ENCODE results near the gene CUL4A. TPM values are rescaled to one million over a fixed set of nuclear protein-coding genes. Genes with fewer than 3 reads are reported as not detected.
"Not testable (repeated sequence)": the region's sequence is repeated elsewhere in the genome, so short reads cannot be mapped to it uniquely, and the experiment has no call there.

Gene CUL4A
- total and polyA plus RNA-seq, 2 experiments from 2014 or later: 52.2 to 85.3 TPM

DNA sequence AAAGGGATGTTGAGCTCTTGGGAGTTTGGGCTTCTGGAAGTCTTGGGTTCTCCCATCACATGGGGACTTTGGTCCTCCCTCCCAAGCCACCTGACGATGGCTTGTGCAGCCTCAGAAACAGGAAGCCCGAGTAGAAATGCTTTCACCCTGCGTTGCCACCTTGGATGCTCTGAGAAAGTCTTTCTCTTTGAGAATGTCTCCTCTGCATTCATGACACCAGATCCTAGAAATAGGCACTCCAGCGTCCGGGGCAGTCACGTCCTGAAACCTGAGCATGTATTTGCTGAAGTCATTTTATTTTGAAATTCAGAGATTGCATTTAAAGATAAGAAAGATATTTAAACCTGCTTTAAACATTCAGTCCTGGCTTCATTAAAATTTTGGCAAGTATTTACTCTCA lies 34.4 kb downstream of the CUL4A start:
- H3K27ac ChIP-seq: no peak overlapping the region
- no peak overlapping the region for H2AFZ ChIP-seq
- H4K20me1 ChIP-seq (ENCODE audit: insufficient read depth, poor library complexity, severe bottlenecking): no peaks in the 10 kb centered on the region
- 94% methylated on average over 6 of the region's 6 CpGs for WGBS (ENCODE audit: low lambda C conversion rate, missing lambda C conversion rate)
- no peaks in the 10 kb centered on the region for H3K27me3 ChIP-seq
- no peak for TF ChIP-seq EZH2phosphoT487 (IDR thresholded peaks at IDR 0.05; ENCODE audit: low read depth, severe bottlenecking, unreplicated experiment)
- TF ChIP-seq, protein P1, sequence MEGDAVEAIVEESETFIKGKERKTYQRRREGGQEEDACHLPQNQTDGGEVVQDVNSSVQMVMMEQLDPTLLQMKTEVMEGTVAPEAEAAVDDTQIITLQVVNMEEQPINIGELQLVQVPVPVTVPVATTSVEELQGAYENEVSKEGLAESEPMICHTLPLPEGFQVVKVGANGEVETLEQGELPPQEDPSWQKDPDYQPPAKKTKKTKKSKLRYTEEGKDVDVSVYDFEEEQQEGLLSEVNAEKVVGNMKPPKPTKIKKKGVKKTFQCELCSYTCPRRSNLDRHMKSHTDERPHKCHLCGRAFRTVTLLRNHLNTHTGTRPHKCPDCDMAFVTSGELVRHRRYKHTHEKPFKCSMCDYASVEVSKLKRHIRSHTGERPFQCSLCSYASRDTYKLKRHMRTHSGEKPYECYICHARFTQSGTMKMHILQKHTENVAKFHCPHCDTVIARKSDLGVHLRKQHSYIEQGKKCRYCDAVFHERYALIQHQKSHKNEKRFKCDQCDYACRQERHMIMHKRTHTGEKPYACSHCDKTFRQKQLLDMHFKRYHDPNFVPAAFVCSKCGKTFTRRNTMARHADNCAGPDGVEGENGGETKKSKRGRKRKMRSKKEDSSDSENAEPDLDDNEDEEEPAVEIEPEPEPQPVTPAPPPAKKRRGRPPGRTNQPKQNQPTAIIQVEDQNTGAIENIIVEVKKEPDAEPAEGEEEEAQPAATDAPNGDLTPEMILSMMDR (IDR thresholded peaks at IDR 0.05; ENCODE audit: poor library complexity): no peak
- no peak for TF ChIP-seq EZH2 (IDR thresholded peaks at IDR 0.05; ENCODE audit: borderline replicate concordance)
- H3K4me1 ChIP-seq (ENCODE audit: insufficient read depth): no peaks in the 10 kb centered on the region
- H3K79me2 ChIP-seq: no peaks in the 10 kb centered on the region
- H3K36me3 ChIP-seq (replicated peaks; ENCODE audit: insufficient read depth, low read depth): no peaks in the 10 kb centered on the region
- no peak overlapping the region for H3K4me3 ChIP-seq
- H3K9me2 ChIP-seq (replicated peaks; ENCODE audit: insufficient read depth): no peaks in the 10 kb centered on the region
- no peaks in the 10 kb centered on the region for H3K9me3 ChIP-seq (ENCODE audit: low read depth)
- DNase-seq (ENCODE audit: low spot score): no peak
- H3K4me2 ChIP-seq: no peak overlapping the region

DNA sequence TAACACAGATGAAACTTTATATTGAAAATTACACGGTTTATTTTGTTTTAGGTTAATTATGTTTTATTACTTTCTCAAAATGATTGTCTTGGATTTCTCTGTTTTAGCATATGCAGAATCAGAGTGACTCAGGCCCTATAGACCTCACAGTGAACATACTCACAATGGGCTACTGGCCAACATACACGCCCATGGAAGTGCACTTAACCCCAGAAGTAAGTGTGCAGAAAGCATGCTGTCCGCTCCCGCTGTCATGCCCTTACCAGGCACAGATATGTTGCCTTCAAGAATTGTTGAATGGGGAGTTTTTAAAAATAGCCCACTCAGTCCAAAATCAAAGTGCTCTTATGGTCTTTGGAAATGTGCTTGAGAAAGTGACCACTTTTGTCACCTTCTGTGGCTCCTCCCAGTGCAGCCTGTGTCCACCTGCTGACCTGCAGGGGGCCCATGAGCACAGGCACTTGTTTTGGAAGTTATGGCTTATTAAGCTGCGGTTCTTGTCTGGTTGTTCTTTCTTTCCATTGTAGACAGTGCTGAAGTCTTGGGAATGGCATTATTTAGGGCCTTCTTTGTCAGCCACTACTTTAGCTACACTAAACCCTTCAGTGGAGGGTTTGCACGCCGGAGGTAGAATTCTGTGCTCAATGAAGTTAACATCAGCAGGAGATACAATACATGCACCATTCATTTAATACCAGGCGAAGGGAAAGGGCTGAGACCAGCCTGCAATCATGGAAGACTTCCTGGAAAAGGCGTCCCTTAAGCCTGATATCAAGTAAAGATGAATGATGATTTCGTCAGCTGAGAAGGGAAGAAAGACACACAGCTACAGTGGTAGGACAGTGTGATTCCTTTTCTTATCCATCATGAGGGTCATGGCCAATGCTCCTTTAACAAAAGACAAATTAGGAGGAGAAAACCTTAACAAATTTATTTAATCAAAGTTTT lies 36.7 kb downstream of the CUL4A start:
- Histone ChIP-seq H3K9me3 (ENCODE audit: low read depth) (no peaks in the 10 kb centered on the region), H3K36me3 (replicated peaks; ENCODE audit: insufficient read depth, low read depth) (no peaks in the 10 kb centered on the region), H4K20me1 (ENCODE audit: insufficient read depth, poor library complexity, severe bottlenecking) (no peaks in the 10 kb centered on the region), H3K4me2 (no peak overlapping the region), H3K9me2 (replicated peaks; ENCODE audit: insufficient read depth) (no peaks in the 10 kb centered on the region), H3K79me2 (no peaks in the 10 kb centered on the region), H3K27me3 (no peaks in the 10 kb centered on the region), H3K27ac (no peak overlapping the region), H3K4me3 (no peak overlapping the region), H3K4me1 (ENCODE audit: insufficient read depth) (no peaks in the 10 kb centered on the region), H2AFZ (no peak overlapping the region)
- DNase-seq (ENCODE audit: low spot score): peak; percentile 22
- TF ChIP-seq, protein P1 (IDR thresholded peaks at IDR 0.05; ENCODE audit: poor library complexity): peak; percentile 32
- TF ChIP-seq EZH2phosphoT487 (IDR thresholded peaks at IDR 0.05; ENCODE audit: low read depth, severe bottlenecking, unreplicated experiment) (no peak), EZH2 (IDR thresholded peaks at IDR 0.05; ENCODE audit: borderline replicate concordance) (no peak)
- WGBS (ENCODE audit: low lambda C conversion rate, missing lambda C conversion rate): 78% methylated on average over 10 of the region's 10 CpGs

DNA sequence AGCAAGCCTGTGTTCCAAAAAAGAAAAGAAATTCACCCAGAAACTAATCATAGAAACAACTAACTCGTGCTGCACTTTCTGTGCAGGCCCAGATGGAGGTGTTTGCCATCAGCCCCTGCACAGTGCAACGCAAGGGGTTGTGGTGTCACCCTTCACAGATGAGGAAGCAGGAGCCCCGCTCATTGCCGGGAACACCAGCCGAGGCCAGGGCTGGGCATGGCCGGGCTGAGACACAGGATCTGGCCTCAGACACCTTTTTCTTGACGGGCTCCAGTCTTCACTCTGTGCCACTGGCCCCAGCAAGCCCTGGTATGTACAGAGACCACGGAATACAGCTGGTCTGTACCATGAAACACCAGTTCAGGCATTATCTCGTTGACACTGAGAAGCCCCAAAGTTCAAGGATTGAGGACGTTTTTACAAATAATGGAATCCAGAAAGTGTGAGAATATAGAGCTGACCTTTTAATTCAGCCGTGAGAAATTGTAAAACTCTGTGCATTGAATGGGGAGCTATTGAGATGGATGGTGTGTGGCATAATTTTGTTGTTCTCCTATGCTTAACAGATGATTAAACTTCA lies 43.2 kb downstream of the CUL4A start:
- no peaks in the 10 kb centered on the region for H4K20me1 ChIP-seq (ENCODE audit: insufficient read depth, poor library complexity, severe bottlenecking)
- DNase-seq (ENCODE audit: low spot score): no peak
- no peaks in the 10 kb centered on the region for H3K36me3 ChIP-seq (replicated peaks; ENCODE audit: insufficient read depth, low read depth)
- H2AFZ ChIP-seq: no peak overlapping the region
- no peaks in the 10 kb centered on the region for H3K9me2 ChIP-seq (replicated peaks; ENCODE audit: insufficient read depth)
- H3K27ac ChIP-seq: no peak overlapping the region
- H3K4me2 ChIP-seq: no peak overlapping the region
- no peak overlapping the region for H3K4me3 ChIP-seq
- 91% methylated on average over 11 of the region's 11 CpGs for WGBS (ENCODE audit: low lambda C conversion rate, missing lambda C conversion rate)
- H3K4me1 ChIP-seq (ENCODE audit: insufficient read depth): no peaks in the 10 kb centered on the region
- TF ChIP-seq EZH2phosphoT487 (IDR thresholded peaks at IDR 0.05; ENCODE audit: low read depth, severe bottlenecking, unreplicated experiment): no peak
- TF ChIP-seq EZH2 (IDR thresholded peaks at IDR 0.05; ENCODE audit: borderline replicate concordance): no peak
- TF ChIP-seq, protein P1 (IDR thresholded peaks at IDR 0.05; ENCODE audit: poor library complexity): no peak
- no peaks in the 10 kb centered on the region for H3K9me3 ChIP-seq (ENCODE audit: low read depth)
- H3K27me3 ChIP-seq: no peaks in the 10 kb centered on the region
- H3K79me2 ChIP-seq: no peaks in the 10 kb centered on the region

DNA sequence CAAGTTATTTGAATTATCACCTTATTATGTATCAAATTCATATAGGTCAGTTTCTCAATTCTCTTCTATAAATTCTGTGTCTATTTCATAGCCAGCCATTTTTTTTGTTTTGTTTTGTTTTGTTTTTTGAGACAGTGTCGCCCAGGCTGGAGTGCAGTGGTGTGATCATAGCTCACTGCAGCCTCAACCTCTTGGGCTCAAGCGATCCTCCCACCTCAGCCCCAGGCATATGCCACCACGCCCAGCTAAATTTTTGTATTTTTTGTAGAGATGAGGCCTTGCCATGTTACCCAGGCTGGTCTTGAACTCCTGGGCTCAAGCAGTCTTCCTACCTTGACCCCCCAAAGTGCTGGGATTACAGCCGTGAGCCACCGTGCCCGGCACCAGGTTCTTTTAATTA lies 48.5 kb downstream of the CUL4A start:
- not testable (repeated sequence) for H3K27me3 ChIP-seq; H3K27ac ChIP-seq; H3K9me3 ChIP-seq (ENCODE audit: low read depth); DNase-seq (ENCODE audit: low spot score); H3K4me3 ChIP-seq; H3K9me2 ChIP-seq (replicated peaks; ENCODE audit: insufficient read depth); H4K20me1 ChIP-seq (ENCODE audit: insufficient read depth, poor library complexity, severe bottlenecking); H3K36me3 ChIP-seq (replicated peaks; ENCODE audit: insufficient read depth, low read depth); H3K79me2 ChIP-seq; H3K4me2 ChIP-seq; H3K4me1 ChIP-seq (ENCODE audit: insufficient read depth); H2AFZ ChIP-seq
- WGBS (ENCODE audit: low lambda C conversion rate, missing lambda C conversion rate): over 99% methylated on average over 6 of the region's 6 CpGs
